Upper lobe of left lung (tissue), 6 donors: ENCODE results near the gene RASGRP4. TPM values are rescaled to one million over a fixed set of nuclear protein-coding genes. Genes with fewer than 3 reads are reported as not detected.

ENCODE experiments used
- ATAC-seq, 2 donors: fragments of 200-7000 bp; cut with Tn5 transposase; one replicate each; pipeline ENCODE4 v1.9.1; 2022; ENCODE audit warnings: mild to moderate bottlenecking in 2 of 2, moderate library complexity in 2 of 2; ENCODE audit not compliant: low FRiP score in 2 of 2
- DNase-seq, 2 donors: peaks; one replicate each; pipeline ENCODE4 v3.0.0-alpha.2; 2019 to 2020
- H3K27ac ChIP-seq, 4 donors: fragments of 200-600 bp; sonication (generic); one replicate each; pipeline ENCODE4 v1.5.1; 2016 to 2019
- H3K27me3 ChIP-seq, 4 donors: fragments of 200-600 bp; sonication (generic); one replicate each; pipeline ENCODE4 v1.5.1; 2017 to 2019
- H3K36me3 ChIP-seq, 4 donors: fragments of 200-600 bp; sonication (generic); one replicate each; pipeline ENCODE4 v1.5.1; 2016 to 2019
- H3K4me1 ChIP-seq, 4 donors: fragments of 200-600 bp; sonication (generic); one replicate each; pipeline ENCODE4 v1.5.1; 2018 to 2019
- H3K4me3 ChIP-seq, 4 donors: fragments of 200-600 bp; sonication (generic); one replicate each; pipeline ENCODE4 v1.5.1; 2017 to 2019; ENCODE audit warnings: mild to moderate bottlenecking in 2 of 4, moderate library complexity in 1 of 4
- H3K9me3 ChIP-seq, 4 donors: fragments of 200-600 bp; sonication (generic); one replicate each; pipeline ENCODE4 v1.5.1; 2018 to 2019
- CTCF ChIP-seq, 6 experiments: fragments of 450-650 bp in 4 of 6; fragments of 200-600 bp in 2 of 6; sonication (generic) in 2 of 6; IDR thresholded peaks; one replicate each; pipeline ENCODE4 v1.5.1; 2016 to 2019; ENCODE audit warnings: antibody characterized with exemption in 6 of 6
- EP300 ChIP-seq, 4 donors: sonication (generic); formaldehyde crosslinking; IDR thresholded peaks; one replicate each; pipeline ENCODE4 v1.5.1; 2017; ENCODE audit warnings: antibody characterized with exemption in 4 of 4, control low read depth in 2 of 4
- POLR2A ChIP-seq, 4 donors: fragments of 450-650 bp; IDR thresholded peaks; one replicate each; pipeline ENCODE4 v1.5.1; 2016 to 2017; ENCODE audit warnings: antibody characterized with exemption in 4 of 4, mild to moderate bottlenecking in 2 of 4
- POLR2AphosphoS5 ChIP-seq, 2 donors: sonication (generic); formaldehyde crosslinking; IDR thresholded peaks; one replicate each; pipeline ENCODE4 v1.5.1; 2017; ENCODE audit warnings: antibody characterized with exemption in 2 of 2
- WGBS, 2 donors: methylation state at CpG; one replicate each; pipeline ENCODE4 v1.1.5; 2017 to 2018; 5-methylcytosine and 5-hydroxymethylcytosine counted together
- total RNA-seq, 6 donors: library from RNA; depleted of rRNA in 4 of 6; stranded (reverse); fragments of >200 nt in 4 of 6; gene quantifications; one replicate each; pipeline versions ENCODE4 v1.1.0 to v1.2.1, GENCODE V29; 2016 to 2021
- donor health status: DM: no; HTN: no; CAD: no; lungs with moderate emphysema.
- donor health status: DM: no; HTN: yes; CAD: no; lungs with severe emphysema.

Gene RASGRP4
- total RNA-seq, 6 donors from 2014 or later: 4.4 to 17.5 (median 12.6) TPM

GRCh38 chr19:38448225-38448624 is 22.2 kb upstream of the RASGRP4 start:
- ATAC-seq (no peak), DNase-seq (peak in 1 of 2 donors; percentile 45)
- TF ChIP-seq POLR2A (IDR thresholded peaks at IDR 0.05) (no peak), CTCF (IDR thresholded peaks at IDR 0.05) (no peak), EP300 (IDR thresholded peaks at IDR 0.05) (no peak), POLR2AphosphoS5 (IDR thresholded peaks at IDR 0.05) (no peak)
- H3K4me1 ChIP-seq: no peaks in the 10 kb centered on the region
- no peaks in the 10 kb centered on the region for H3K36me3 ChIP-seq
- WGBS, 2 donors: 90% methylated on average over 5 to 9 of the region's 9 CpGs
- no peak overlapping the region for H3K4me3 ChIP-seq
- no peaks in the 10 kb centered on the region for H3K9me3 ChIP-seq
- no peaks in the 10 kb centered on the region for H3K27me3 ChIP-seq
- no peak overlapping the region for H3K27ac ChIP-seq

- ATAC-seq: no peak
- no peaks in the 10 kb centered on the region for H3K4me1 ChIP-seq
- WGBS, 2 donors: 94 to 96% methylated on average over 7 of the region's 7 CpGs
- TF ChIP-seq POLR2AphosphoS5 (IDR thresholded peaks at IDR 0.05) (no peak), POLR2A (IDR thresholded peaks at IDR 0.05) (no peak), CTCF (IDR thresholded peaks at IDR 0.05) (no peak), EP300 (IDR thresholded peaks at IDR 0.05) (no peak)
- no peaks in the 10 kb centered on the region for H3K27me3 ChIP-seq
- no peak overlapping the region for H3K4me3 ChIP-seq
- H3K36me3 ChIP-seq: no peaks in the 10 kb centered on the region
- H3K27ac ChIP-seq: no peak overlapping the region
- no peak for DNase-seq
- H3K9me3 ChIP-seq: no peaks in the 10 kb centered on the region
Measured at GRCh38 chr19:38445362-38445761, 19.3 kb upstream of the RASGRP4 start.

- Histone ChIP-seq H3K27me3 (no peaks in the 10 kb centered on the region), H3K4me3 (no peak overlapping the region), H3K36me3 (no peaks in the 10 kb centered on the region), H3K4me1 (no peaks in the 10 kb centered on the region), H3K27ac (no peak overlapping the region), H3K9me3 (no peaks in the 10 kb centered on the region)
- WGBS, 2 donors: 82 to 85% methylated on average over 5 to 7 of the region's 7 CpGs
- TF ChIP-seq POLR2A (IDR thresholded peaks at IDR 0.05): no peak
- no peak for TF ChIP-seq POLR2AphosphoS5 (IDR thresholded peaks at IDR 0.05)
- no peak for TF ChIP-seq EP300 (IDR thresholded peaks at IDR 0.05)
- no peak for TF ChIP-seq CTCF (IDR thresholded peaks at IDR 0.05)
- no peak for DNase-seq
- ATAC-seq: no peak
Measured at GRCh38 chr19:38444026-38444425, 18.0 kb upstream of the RASGRP4 start.

- Histone ChIP-seq H3K4me1 (no peaks in the 10 kb centered on the region), H3K9me3 (no peaks in the 10 kb centered on the region), H3K27ac (no peak overlapping the region), H3K4me3 (no peak overlapping the region), H3K36me3 (no peaks in the 10 kb centered on the region), H3K27me3 (no peaks in the 10 kb centered on the region)
- ATAC-seq (no peak), DNase-seq (peak in 1 of 2 donors; percentile 63)
- TF ChIP-seq POLR2A (IDR thresholded peaks at IDR 0.05) (no peak), CTCF (IDR thresholded peaks at IDR 0.05) (no peak), EP300 (IDR thresholded peaks at IDR 0.05) (no peak)
- 90 to 95% methylated on average over 14 to 15 of the region's 15 CpGs for WGBS, 2 donors
Measured at GRCh38 chr19:38443458-38443999, 17.5 kb upstream of the RASGRP4 start.

- 83 to 85% methylated on average over 7 to 9 of the region's 9 CpGs for WGBS, 2 donors
- Histone ChIP-seq H3K27me3 (no peaks in the 10 kb centered on the region), H3K4me3 (no peak overlapping the region), H3K27ac (no peak overlapping the region), H3K4me1 (no peaks in the 10 kb centered on the region), H3K9me3 (no peaks in the 10 kb centered on the region), H3K36me3 (no peaks in the 10 kb centered on the region)
- DNase-seq (no peak), ATAC-seq (no peak)
- TF ChIP-seq POLR2AphosphoS5 (IDR thresholded peaks at IDR 0.05): no peak
- TF ChIP-seq CTCF (IDR thresholded peaks at IDR 0.05): no peak
- no peak for TF ChIP-seq EP300 (IDR thresholded peaks at IDR 0.05)
- no peak for TF ChIP-seq POLR2A (IDR thresholded peaks at IDR 0.05)
Measured at GRCh38 chr19:38442736-38443135, 16.7 kb upstream of the RASGRP4 start.
